ENCODE measurements around the gene FBXW8. TPM values are rescaled to one million over a fixed set of nuclear protein-coding genes. Genes with fewer than 3 reads are reported as not detected.

Gene FBXW8
- total RNA-seq, 1 experiment from 2014 or later, result 24.2 TPM

GRCh38 chr12:117076410-117077372, 165.9 kb downstream of the FBXW8 start:
- Mint-ChIP-seq H3K27me3 (ENCODE audit: insufficient read depth, unreplicated experiment) (peaks cover 32% of the 10 kb centered on the region), H3K36me3 (ENCODE audit: insufficient read depth, unreplicated experiment) (no peaks in the 10 kb centered on the region), H3K9me3 (ENCODE audit: unreplicated experiment) (no peaks in the 10 kb centered on the region), H3K27ac (ENCODE audit: low read depth, unreplicated experiment) (no peak overlapping the region), H3K4me1 (ENCODE audit: insufficient read depth, unreplicated experiment) (no peaks in the 10 kb centered on the region), H3K4me3 (ENCODE audit: unreplicated experiment) (no peak overlapping the region)
- intact Hi-C loops (cut with micrococcal nuclease), result no loop called here
- no peak for TF ChIP-seq CTCF (IDR thresholded peaks at IDR 0.05; ENCODE audit: unreplicated experiment)
- no TSS peak for BruUV-seq (replicated peaks)
- no peak for DNase-seq (ENCODE audit: unreplicated experiment)
- CTCF ChIA-PET, result interaction anchor here (0.6 kb wide), 1 partner anchor 53 kb away, joined by 3 read pairs; no protein-coding TSS in a partner anchor
- POLR2A ChIA-PET, result interaction anchor here (0.6 kb wide), 1 partner anchor 106 kb away, joined by 3 read pairs; no protein-coding TSS in a partner anchor

GRCh38 chr12:117079487-117079886, 168.7 kb downstream of the FBXW8 start:
- Mint-ChIP-seq H3K36me3 (ENCODE audit: insufficient read depth, unreplicated experiment) (no peaks in the 10 kb centered on the region), H3K4me3 (ENCODE audit: unreplicated experiment) (no peak overlapping the region), H3K27ac (ENCODE audit: low read depth, unreplicated experiment) (no peak overlapping the region), H3K9me3 (ENCODE audit: unreplicated experiment) (no peaks in the 10 kb centered on the region), H3K4me1 (ENCODE audit: insufficient read depth, unreplicated experiment) (no peaks in the 10 kb centered on the region), H3K27me3 (ENCODE audit: insufficient read depth, unreplicated experiment) (peaks cover 60% of the 10 kb centered on the region)
- TF ChIP-seq CTCF (IDR thresholded peaks at IDR 0.05; ENCODE audit: unreplicated experiment), result no peak
- intact Hi-C loops (cut with micrococcal nuclease), result no loop called here
- BruUV-seq (replicated peaks), result no TSS peak
- POLR2A ChIA-PET, result no interaction called here
- no peak for DNase-seq (ENCODE audit: unreplicated experiment)
- CTCF ChIA-PET, result no interaction called here

GRCh38 chr12:117080661-117081144, 170.0 kb downstream of the FBXW8 start:
- Mint-ChIP-seq H3K4me3 (ENCODE audit: unreplicated experiment) (no peak overlapping the region), H3K4me1 (ENCODE audit: insufficient read depth, unreplicated experiment) (no peaks in the 10 kb centered on the region), H3K27ac (ENCODE audit: low read depth, unreplicated experiment) (no peak overlapping the region), H3K9me3 (ENCODE audit: unreplicated experiment) (no peaks in the 10 kb centered on the region), H3K27me3 (ENCODE audit: insufficient read depth, unreplicated experiment) (peaks cover 72% of the 10 kb centered on the region), H3K36me3 (ENCODE audit: insufficient read depth, unreplicated experiment) (no peaks in the 10 kb centered on the region)
- no TSS peak for BruUV-seq (replicated peaks)
- no peak for DNase-seq (ENCODE audit: unreplicated experiment)
- POLR2A ChIA-PET, result no interaction called here
- intact Hi-C loops (cut with micrococcal nuclease), result no loop called here
- CTCF ChIA-PET, result interaction anchor here (0.7 to 1.0 kb wide), 2 partner anchors 13 kb away, joined by 3 read pairs; no protein-coding TSS in a partner anchor
- TF ChIP-seq CTCF (IDR thresholded peaks at IDR 0.05; ENCODE audit: unreplicated experiment), result no peak

Other genes starting within 250 kb of the FBXW8 start
- 26.2 and 37.1 TPM in 2 replicates for gene SPRING1, start 172.9 kb upstream of the FBXW8 start, total RNA-seq (2022)
- 7.2 and 10.5 TPM in 2 replicates for gene RNFT2, start 172.6 kb upstream of the FBXW8 start, total RNA-seq (2022)
- gene HRK, start 29.5 kb upstream of the FBXW8 start, total RNA-seq (2022), result 2.6 and 3.0 TPM in 2 replicates
- gene TESC, start 188.5 kb downstream of the FBXW8 start, total RNA-seq (2022), result not detected in 2 replicates

Data from MCF 10A (cell line).